Mesendoderm (in vitro differentiated cells): Measurements from ENCODE around the gene GJB3.
"Not testable (repeated sequence)": the region's sequence is repeated elsewhere in the genome, so short reads cannot be mapped to it uniquely, and the experiment has no call there.

Experiments
- DNase-seq: peaks from one replicate; pipeline ENCODE4 v3.0.0; 2013
- H2AK5ac ChIP-seq: 2 replicates; pipeline ENCODE4 v1.6.1; 2013; ENCODE audit warnings: low read length, inconsistent platforms
- H2BK120ac ChIP-seq: 2 replicates; pipeline ENCODE4 v1.6.1; 2013; ENCODE audit warnings: low read depth, mild to moderate bottlenecking, low read length, moderate library complexity, mixed read lengths
- H2BK15ac ChIP-seq: replicated peaks from 2 replicates; pipeline ENCODE4 v1.6.1; 2013; ENCODE audit warnings: low read depth, mild to moderate bottlenecking, moderate library complexity
- H2BK5ac ChIP-seq: 2 replicates; pipeline ENCODE4 v1.6.1; 2013; ENCODE audit warnings: low read length, inconsistent platforms
- H3K18ac ChIP-seq: 2 replicates; pipeline ENCODE4 v1.6.1; 2013; ENCODE audit warnings: mild to moderate bottlenecking, low read length, mixed read lengths
- H3K23ac ChIP-seq: one replicate; pipeline ENCODE4 v1.6.1; 2013; ENCODE audit warnings: low read length
- H3K27ac ChIP-seq: 2 replicates; pipeline ENCODE4 v1.5.1; 2013; ENCODE audit warnings: low read depth, mild to moderate bottlenecking, inconsistent platforms, low read length, moderate library complexity
- H3K27me3 ChIP-seq: 2 replicates; pipeline ENCODE4 v1.6.1; 2013; ENCODE audit warnings: low read length, control low read depth, mild to moderate bottlenecking, inconsistent platforms; ENCODE audit not compliant: insufficient read depth, poor library complexity
- H3K36me3 ChIP-seq: 2 replicates; pipeline ENCODE4 v1.6.1; 2013; ENCODE audit warnings: low read length, inconsistent platforms; ENCODE audit not compliant: control insufficient read depth, insufficient read depth
- H3K4ac ChIP-seq: one replicate; pipeline ENCODE4 v1.6.1; 2013; ENCODE audit warnings: low read depth, mild to moderate bottlenecking, low read length, moderate library complexity
- H3K4me1 ChIP-seq: 2 replicates; pipeline ENCODE4 v1.6.1; 2013; ENCODE audit warnings: low read depth, low read length, inconsistent platforms; ENCODE audit not compliant: control insufficient read depth
- H3K4me2 ChIP-seq: 2 replicates; pipeline ENCODE4 v1.6.1; 2013; ENCODE audit warnings: low read length
- H3K4me3 ChIP-seq: 2 replicates; pipeline ENCODE4 v1.5.1; 2013; ENCODE audit warnings: mild to moderate bottlenecking, low read length
- H3K56ac ChIP-seq: one replicate; pipeline ENCODE4 v1.6.1; 2013; ENCODE audit warnings: low read length
- H3K79me1 ChIP-seq: 2 replicates; pipeline ENCODE4 v1.6.1; 2013; ENCODE audit warnings: low read length, inconsistent platforms
- H3K79me2 ChIP-seq: 2 replicates; pipeline ENCODE4 v1.6.1; 2013; ENCODE audit warnings: mild to moderate bottlenecking, low read length; ENCODE audit not compliant: control insufficient read depth, insufficient read depth
- H3K9ac ChIP-seq: 2 replicates; pipeline ENCODE4 v1.6.1; 2013; ENCODE audit warnings: low read length, inconsistent platforms
- H4K5ac ChIP-seq: one replicate; pipeline ENCODE4 v1.6.1; 2013; ENCODE audit warnings: low read length
- H4K8ac ChIP-seq: one replicate; pipeline ENCODE4 v1.6.1; 2013; ENCODE audit warnings: low read depth, mild to moderate bottlenecking, control low read depth, low read length, moderate library complexity
- WGBS: extraction: QIAGEN DNeasy Blood & Tissue Kit; methylation state at CpG from one replicate; pipeline ENCODE4 v1.1.7; 2013; ENCODE audit warnings: low lambda C conversion rate, missing lambda C conversion rate; ENCODE audit not compliant: insufficient coverage; ENCODE audit errors: extremely low coverage; 5-methylcytosine and 5-hydroxymethylcytosine counted together

The GJB3 gene

DNA sequence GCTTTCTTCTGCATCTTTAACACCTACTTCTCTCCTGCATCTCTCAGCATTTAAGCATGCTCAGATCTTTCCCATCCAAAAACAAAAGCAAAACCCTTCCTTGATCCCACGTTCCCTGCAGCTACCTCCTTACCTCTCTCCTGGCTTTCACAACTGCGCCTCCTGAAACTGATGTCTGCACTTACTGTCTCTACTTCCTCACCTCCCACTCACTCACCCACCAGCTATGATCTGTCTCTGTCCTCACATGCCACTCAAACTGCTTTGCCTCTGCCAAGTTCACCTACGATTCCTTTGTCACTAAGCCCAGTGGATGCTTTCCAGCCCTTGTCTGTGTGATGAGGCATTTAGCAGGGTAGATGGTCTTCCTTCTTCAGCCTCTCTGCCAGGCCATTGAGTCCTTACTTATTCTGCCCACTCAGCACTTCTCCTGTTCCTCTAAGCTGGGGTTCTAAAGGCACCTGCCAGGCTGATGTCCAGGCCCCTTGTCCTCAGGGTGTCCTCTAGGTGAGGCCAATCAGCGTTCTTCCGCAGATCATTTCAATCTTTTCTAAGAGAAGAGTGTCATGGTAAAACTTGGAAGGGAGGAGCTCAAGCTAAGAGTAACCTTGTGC, 10.0 kb upstream of the GJB3 start:
- Histone ChIP-seq H3K4ac (no peak overlapping the region), H4K8ac (no peak overlapping the region), H3K36me3 (no peaks in the 10 kb centered on the region), H3K79me1 (no peaks in the 10 kb centered on the region), H2BK5ac (no peak overlapping the region), H3K27ac (no peak overlapping the region), H3K4me2 (no peak overlapping the region), H2AK5ac (no peak overlapping the region), H3K4me1 (no peaks in the 10 kb centered on the region), H3K4me3 (no peak overlapping the region), H2BK15ac (no peak overlapping the region), H3K23ac (no peak overlapping the region), H3K56ac (peak overlapping the region; percentile 17), H3K18ac (no peak overlapping the region), H3K79me2 (no peaks in the 10 kb centered on the region), H3K27me3 (no peaks in the 10 kb centered on the region), H4K5ac (no peak overlapping the region), H2BK120ac (no peak overlapping the region), H3K9ac (no peak overlapping the region)
- no peak for DNase-seq
- no CpG with 5 or more reads among the region's 5 CpGs for WGBS

DNA sequence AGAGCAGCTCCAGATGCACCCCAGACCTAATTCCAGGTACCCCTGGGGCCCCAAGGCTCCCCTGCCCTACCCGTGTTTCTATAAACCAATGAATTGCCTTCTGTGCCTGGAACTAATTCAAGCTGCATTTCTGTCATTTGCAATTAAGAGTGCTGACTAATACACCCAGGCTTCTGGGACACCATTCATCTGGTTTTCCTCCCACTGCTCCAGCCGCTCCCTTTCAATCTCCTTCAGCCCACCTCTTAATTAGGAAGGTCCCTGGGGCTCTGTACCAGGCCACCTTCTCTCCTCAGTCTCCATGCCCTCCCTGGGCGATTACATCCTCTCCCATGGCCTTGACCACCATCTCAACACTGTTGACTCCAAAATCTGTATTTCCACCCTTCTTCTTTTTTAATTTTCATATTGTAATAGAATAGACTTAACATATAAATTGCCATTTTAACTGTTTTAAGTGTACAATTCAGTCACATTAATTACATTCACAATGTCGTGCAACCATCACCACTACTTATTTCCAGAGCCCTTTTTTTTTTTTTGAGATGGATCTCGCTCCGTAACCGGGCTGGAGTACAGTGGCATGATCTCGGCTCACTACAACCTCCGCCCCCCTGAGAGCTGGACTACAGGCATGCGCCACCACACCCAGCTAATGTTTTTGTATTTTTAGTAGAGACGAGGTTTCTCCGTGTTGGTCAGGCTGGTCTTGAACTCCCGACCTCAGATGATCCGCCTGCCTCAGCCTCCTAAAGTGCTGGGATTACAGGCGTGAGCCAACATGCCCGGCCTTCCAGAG, 9.2 kb upstream of the GJB3 start:
- Histone ChIP-seq H4K8ac (no peak overlapping the region), H3K9ac (no peak overlapping the region), H4K5ac (no peak overlapping the region), H3K4me3 (no peak overlapping the region), H2BK15ac (no peak overlapping the region), H2BK5ac (no peak overlapping the region), H3K18ac (no peak overlapping the region), H3K79me2 (no peaks in the 10 kb centered on the region), H3K4ac (no peak overlapping the region), H3K27me3 (no peaks in the 10 kb centered on the region), H3K27ac (no peak overlapping the region), H2AK5ac (no peak overlapping the region), H2BK120ac (no peak overlapping the region), H3K56ac (no peak overlapping the region), H3K4me2 (no peak overlapping the region), H3K36me3 (no peaks in the 10 kb centered on the region), H3K23ac (no peak overlapping the region), H3K79me1 (no peaks in the 10 kb centered on the region), H3K4me1 (no peaks in the 10 kb centered on the region)
- no CpG with 5 or more reads among the region's 16 CpGs for WGBS
- no peak for DNase-seq

DNA sequence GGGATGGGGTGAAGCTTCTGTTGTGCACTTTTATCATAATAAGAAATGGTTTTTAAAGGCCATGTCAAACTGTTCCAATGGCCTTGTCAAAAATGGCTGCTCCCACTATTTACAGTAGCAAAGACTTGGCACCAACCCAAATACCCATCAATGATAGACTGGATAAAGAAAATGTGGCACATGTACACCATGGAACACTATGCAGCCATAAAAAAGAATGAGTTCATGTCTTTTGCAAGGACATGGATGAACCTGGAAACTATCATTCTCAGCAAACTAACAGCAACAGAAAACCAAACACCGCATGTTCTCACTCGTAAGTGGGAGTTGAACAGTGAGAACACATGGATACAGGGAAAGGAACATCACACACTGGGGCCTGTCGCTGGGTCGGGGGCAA, 7.9 kb upstream of the GJB3 start:
- not testable (repeated sequence) for H2BK5ac ChIP-seq, H3K9ac ChIP-seq, H3K27ac ChIP-seq, H3K56ac ChIP-seq, H3K79me1 ChIP-seq, H3K36me3 ChIP-seq, H4K8ac ChIP-seq, H3K18ac ChIP-seq, H3K4me1 ChIP-seq, H2BK15ac ChIP-seq, H3K4me2 ChIP-seq, H4K5ac ChIP-seq, H2BK120ac ChIP-seq, H3K4ac ChIP-seq, DNase-seq, H3K23ac ChIP-seq, H3K27me3 ChIP-seq, H3K79me2 ChIP-seq, H3K4me3 ChIP-seq, H2AK5ac ChIP-seq
- WGBS: no CpG with 5 or more reads among the region's 4 CpGs

DNA sequence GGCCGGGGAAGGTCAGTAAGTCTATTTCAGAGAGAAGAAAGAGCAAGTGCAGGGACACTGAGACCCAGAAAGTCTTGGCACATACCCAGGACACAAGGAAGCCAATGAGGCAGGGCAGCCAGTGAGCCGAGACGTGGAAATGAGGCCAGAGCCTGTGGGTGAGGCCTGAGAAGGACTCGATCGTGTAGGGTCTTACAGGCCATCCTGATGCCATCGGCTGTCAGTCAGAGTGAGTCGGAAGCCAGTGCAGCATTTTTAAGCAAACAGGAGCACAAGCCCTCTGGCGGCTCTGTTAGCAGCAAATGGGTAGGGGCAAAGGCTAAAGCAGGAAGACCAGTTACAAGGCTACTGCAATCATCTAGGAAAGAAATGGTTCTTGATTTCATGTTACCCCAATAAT, 6.1 kb upstream of the GJB3 start:
- H2BK120ac ChIP-seq: no peak overlapping the region
- H3K27me3 ChIP-seq: no peaks in the 10 kb centered on the region
- no peaks in the 10 kb centered on the region for H3K4me1 ChIP-seq
- H3K79me1 ChIP-seq: no peaks in the 10 kb centered on the region
- no peak overlapping the region for H3K4me2 ChIP-seq
- no peak overlapping the region for H3K27ac ChIP-seq
- no peak overlapping the region for H3K9ac ChIP-seq
- no peak for DNase-seq
- no peak overlapping the region for H2BK15ac ChIP-seq
- no peak overlapping the region for H4K5ac ChIP-seq
- no peak overlapping the region for H3K4ac ChIP-seq
- H3K23ac ChIP-seq: no peak overlapping the region
- H3K79me2 ChIP-seq: no peaks in the 10 kb centered on the region
- WGBS: no CpG with 5 or more reads among the region's 8 CpGs
- no peak overlapping the region for H4K8ac ChIP-seq
- H3K36me3 ChIP-seq: no peaks in the 10 kb centered on the region
- H2AK5ac ChIP-seq: no peak overlapping the region
- H3K18ac ChIP-seq: no peak overlapping the region
- H3K4me3 ChIP-seq: no peak overlapping the region
- H2BK5ac ChIP-seq: no peak overlapping the region
- peak overlapping the region; percentile 72 for H3K56ac ChIP-seq

DNA sequence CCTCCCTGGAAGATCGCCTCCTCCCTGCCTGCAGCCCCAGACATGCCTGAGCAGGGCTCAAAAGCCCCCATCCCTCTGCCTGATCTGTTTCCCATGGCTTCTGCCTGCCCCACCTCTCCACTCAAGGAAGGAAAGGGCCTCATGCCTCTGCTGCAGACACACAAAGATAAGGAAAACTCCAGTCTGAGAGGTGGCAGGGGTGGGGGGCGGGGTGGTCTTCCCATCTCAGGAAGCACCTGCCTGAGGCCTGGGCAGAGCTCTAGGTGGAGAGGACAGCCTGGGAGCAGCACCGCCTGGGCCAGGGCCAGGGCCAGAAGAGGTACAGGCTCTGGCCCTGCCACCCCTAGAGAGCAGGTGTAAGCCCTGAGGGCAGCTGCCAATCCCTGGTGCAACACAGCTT, 4.1 kb upstream of the GJB3 start:
- H2BK120ac ChIP-seq: no peak overlapping the region
- WGBS: no CpG with 5 or more reads among the region's 3 CpGs
- H2BK15ac ChIP-seq: no peak overlapping the region
- no peak overlapping the region for H2BK5ac ChIP-seq
- H3K9ac ChIP-seq: no peak overlapping the region
- no peak overlapping the region for H3K4me3 ChIP-seq
- no peaks in the 10 kb centered on the region for H3K27me3 ChIP-seq
- no peak for DNase-seq
- H3K4me1 ChIP-seq: peaks cover under 1% of the 10 kb centered on the region
- H3K36me3 ChIP-seq: no peaks in the 10 kb centered on the region
- no peaks in the 10 kb centered on the region for H3K79me2 ChIP-seq
- no peaks in the 10 kb centered on the region for H3K79me1 ChIP-seq
- no peak overlapping the region for H4K5ac ChIP-seq
- H3K27ac ChIP-seq: no peak overlapping the region
- H3K4ac ChIP-seq: no peak overlapping the region
- H3K4me2 ChIP-seq: no peak overlapping the region
- no peak overlapping the region for H3K56ac ChIP-seq
- H2AK5ac ChIP-seq: no peak overlapping the region
- H3K18ac ChIP-seq: no peak overlapping the region
- no peak overlapping the region for H4K8ac ChIP-seq
- H3K23ac ChIP-seq: no peak overlapping the region
